ENCODE data around the gene GALNT18. TPM values are rescaled to one million over a fixed set of nuclear protein-coding genes. Genes with fewer than 3 reads are reported as not detected.

GALNT18 gene
- total and polyA plus RNA-seq, 4 donors = 2.1 to 11.0 (median 3.8) TPM

DNA sequence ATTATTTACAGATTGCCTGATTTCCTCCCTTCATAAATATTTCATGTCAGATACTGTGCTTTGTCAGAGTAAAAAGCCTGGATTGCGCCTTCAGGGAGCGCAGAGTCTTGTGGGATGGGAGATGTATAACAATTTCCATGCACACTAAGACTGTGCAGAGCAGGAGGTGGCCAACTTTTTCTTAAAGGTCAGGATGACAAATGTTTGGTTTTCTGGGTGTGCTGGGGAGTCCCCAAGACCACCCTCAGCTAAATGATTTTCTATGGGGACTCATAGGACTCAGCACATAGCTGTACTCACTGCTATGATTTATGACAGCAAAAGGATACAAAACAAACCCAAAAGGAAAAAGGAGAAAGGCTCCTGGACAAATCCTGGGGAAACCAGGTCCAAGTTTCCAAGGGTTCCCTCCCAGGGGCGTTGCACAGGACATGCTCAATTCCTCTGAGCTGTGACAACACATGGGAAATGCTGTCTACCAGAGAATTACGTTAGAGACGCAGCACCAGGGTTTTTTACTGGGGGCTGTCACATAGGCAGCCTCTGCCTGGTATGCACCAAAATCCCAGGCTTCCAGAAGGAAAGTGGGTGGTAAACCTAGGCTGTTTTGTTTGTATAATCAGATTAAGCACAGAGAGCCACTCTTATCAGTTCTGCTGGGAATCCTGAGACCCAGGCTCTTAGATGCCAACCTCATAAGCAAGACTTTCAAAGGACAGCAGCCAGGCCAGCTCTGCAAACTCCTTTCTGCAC, 327.8 kb downstream of the GALNT18 start:
- no peak for DNase-seq (ENCODE audit: low spot score)

More for the DNA sequence above, 327.8 kb downstream of the GALNT18 start:
- H3K9ac ChIP-seq (ENCODE audit: low read depth in 1 of 2, low read length in 2 of 2) = no peak overlapping the region
- H3K36me3 ChIP-seq (ENCODE audit: control insufficient read depth in 4 of 4, insufficient read depth in 3 of 4, low read depth in 1 of 4, low read length in 3 of 4) = peaks cover 0 to 33% (median 6%) of the 10 kb centered on the region in 4 donors
- peaks cover 3 to 13% (median 7%) of the 10 kb centered on the region in 4 donors for H3K4me1 ChIP-seq (ENCODE audit: control insufficient read depth in 4 of 4, insufficient read depth in 4 of 4, low read length in 3 of 4)
- 86% methylated on average over 5 of the region's 5 CpGs for WGBS
- H3K9me3 ChIP-seq (ENCODE audit: control insufficient read depth in 4 of 4, low read length in 3 of 4) = no peaks in the 10 kb centered on the region
- H3K27ac ChIP-seq (ENCODE audit: low read depth in 1 of 2, low read length in 2 of 2) = no peak overlapping the region
- H3K4me3 ChIP-seq (ENCODE audit: low read depth in 1 of 3, low read length in 3 of 3) = no peak overlapping the region
- H3K27me3 ChIP-seq (ENCODE audit: control insufficient read depth in 4 of 4, insufficient read depth in 4 of 4, low read length in 3 of 4) = no peaks in the 10 kb centered on the region
- TF ChIP-seq, protein P1, sequence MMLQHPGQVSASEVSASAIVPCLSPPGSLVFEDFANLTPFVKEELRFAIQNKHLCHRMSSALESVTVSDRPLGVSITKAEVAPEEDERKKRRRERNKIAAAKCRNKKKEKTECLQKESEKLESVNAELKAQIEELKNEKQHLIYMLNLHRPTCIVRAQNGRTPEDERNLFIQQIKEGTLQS (IDR thresholded peaks at IDR 0.05) = no peak
- no peak for TF ChIP-seq TAF1 (conservative IDR thresholded peaks at IDR 0.05)
- no peak for TF ChIP-seq RAD21 (IDR thresholded peaks at IDR 0.05)
- no peak for TF ChIP-seq EGR1 (IDR thresholded peaks at IDR 0.05; ENCODE audit: low read depth in 2 of 2)
- TF ChIP-seq, protein P2, sequence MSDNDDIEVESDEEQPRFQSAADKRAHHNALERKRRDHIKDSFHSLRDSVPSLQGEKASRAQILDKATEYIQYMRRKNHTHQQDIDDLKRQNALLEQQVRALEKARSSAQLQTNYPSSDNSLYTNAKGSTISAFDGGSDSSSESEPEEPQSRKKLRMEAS (IDR thresholded peaks at IDR 0.05) = no peak
- TF ChIP-seq, protein P3, sequence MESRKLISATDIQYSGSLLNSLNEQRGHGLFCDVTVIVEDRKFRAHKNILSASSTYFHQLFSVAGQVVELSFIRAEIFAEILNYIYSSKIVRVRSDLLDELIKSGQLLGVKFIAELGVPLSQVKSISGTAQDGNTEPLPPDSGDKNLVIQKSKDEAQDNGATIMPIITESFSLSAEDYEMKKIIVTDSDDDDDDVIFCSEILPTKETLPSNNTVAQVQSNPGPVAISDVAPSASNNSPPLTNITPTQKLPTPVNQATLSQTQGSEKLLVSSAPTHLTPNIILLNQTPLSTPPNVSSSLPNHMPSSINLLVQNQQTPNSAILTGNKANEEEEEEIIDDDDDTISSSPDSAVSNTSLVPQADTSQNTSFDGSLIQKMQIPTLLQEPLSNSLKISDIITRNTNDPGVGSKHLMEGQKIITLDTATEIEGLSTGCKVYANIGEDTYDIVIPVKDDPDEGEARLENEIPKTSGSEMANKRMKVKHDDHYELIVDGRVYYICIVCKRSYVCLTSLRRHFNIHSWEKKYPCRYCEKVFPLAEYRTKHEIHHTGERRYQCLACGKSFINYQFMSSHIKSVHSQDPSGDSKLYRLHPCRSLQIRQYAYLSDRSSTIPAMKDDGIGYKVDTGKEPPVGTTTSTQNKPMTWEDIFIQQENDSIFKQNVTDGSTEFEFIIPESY (IDR thresholded peaks at IDR 0.05) = no peak
- TF ChIP-seq FOXA1 (IDR thresholded peaks at IDR 0.05) = no peak
- no peak for TF ChIP-seq GABPA (IDR thresholded peaks at IDR 0.05 in 1 of 2, conservative IDR thresholded peaks at IDR 0.05 in 1 of 2)
- no peak for TF ChIP-seq RXRA (IDR thresholded peaks at IDR 0.05)
- TF ChIP-seq NR2F2 (IDR thresholded peaks at IDR 0.05) = no peak
- no peak for TF ChIP-seq SP1 (IDR thresholded peaks at IDR 0.05)
- TF ChIP-seq HNF4G (IDR thresholded peaks at IDR 0.05) = no peak
- no peak for TF ChIP-seq FOXA2 (IDR thresholded peaks at IDR 0.05)
- TF ChIP-seq, protein P4, sequence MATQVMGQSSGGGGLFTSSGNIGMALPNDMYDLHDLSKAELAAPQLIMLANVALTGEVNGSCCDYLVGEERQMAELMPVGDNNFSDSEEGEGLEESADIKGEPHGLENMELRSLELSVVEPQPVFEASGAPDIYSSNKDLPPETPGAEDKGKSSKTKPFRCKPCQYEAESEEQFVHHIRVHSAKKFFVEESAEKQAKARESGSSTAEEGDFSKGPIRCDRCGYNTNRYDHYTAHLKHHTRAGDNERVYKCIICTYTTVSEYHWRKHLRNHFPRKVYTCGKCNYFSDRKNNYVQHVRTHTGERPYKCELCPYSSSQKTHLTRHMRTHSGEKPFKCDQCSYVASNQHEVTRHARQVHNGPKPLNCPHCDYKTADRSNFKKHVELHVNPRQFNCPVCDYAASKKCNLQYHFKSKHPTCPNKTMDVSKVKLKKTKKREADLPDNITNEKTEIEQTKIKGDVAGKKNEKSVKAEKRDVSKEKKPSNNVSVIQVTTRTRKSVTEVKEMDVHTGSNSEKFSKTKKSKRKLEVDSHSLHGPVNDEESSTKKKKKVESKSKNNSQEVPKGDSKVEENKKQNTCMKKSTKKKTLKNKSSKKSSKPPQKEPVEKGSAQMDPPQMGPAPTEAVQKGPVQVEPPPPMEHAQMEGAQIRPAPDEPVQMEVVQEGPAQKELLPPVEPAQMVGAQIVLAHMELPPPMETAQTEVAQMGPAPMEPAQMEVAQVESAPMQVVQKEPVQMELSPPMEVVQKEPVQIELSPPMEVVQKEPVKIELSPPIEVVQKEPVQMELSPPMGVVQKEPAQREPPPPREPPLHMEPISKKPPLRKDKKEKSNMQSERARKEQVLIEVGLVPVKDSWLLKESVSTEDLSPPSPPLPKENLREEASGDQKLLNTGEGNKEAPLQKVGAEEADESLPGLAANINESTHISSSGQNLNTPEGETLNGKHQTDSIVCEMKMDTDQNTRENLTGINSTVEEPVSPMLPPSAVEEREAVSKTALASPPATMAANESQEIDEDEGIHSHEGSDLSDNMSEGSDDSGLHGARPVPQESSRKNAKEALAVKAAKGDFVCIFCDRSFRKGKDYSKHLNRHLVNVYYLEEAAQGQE (IDR thresholded peaks at IDR 0.05) = no peak
- TF ChIP-seq, protein P5, sequence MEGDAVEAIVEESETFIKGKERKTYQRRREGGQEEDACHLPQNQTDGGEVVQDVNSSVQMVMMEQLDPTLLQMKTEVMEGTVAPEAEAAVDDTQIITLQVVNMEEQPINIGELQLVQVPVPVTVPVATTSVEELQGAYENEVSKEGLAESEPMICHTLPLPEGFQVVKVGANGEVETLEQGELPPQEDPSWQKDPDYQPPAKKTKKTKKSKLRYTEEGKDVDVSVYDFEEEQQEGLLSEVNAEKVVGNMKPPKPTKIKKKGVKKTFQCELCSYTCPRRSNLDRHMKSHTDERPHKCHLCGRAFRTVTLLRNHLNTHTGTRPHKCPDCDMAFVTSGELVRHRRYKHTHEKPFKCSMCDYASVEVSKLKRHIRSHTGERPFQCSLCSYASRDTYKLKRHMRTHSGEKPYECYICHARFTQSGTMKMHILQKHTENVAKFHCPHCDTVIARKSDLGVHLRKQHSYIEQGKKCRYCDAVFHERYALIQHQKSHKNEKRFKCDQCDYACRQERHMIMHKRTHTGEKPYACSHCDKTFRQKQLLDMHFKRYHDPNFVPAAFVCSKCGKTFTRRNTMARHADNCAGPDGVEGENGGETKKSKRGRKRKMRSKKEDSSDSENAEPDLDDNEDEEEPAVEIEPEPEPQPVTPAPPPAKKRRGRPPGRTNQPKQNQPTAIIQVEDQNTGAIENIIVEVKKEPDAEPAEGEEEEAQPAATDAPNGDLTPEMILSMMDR (IDR thresholded peaks at IDR 0.05; ENCODE audit: low read depth, low read length, missing input control) = no peak
- TF ChIP-seq JUND (IDR thresholded peaks at IDR 0.05) = no peak
- TF ChIP-seq YY1 (IDR thresholded peaks at IDR 0.05) = no peak
- TF ChIP-seq HNF4A (conservative IDR thresholded peaks at IDR 0.05) = no peak

Data from liver (tissue), 9 donors.